Measurements from ENCODE around the gene TMEM126B. TPM values are rescaled to one million over a fixed set of nuclear protein-coding genes. Genes with fewer than 3 reads are reported as not detected.
"Not testable (repeated sequence)": the region's sequence is repeated elsewhere in the genome, so short reads cannot be mapped to it uniquely, and the experiment has no call there.

TMEM126B gene
- total and polyA plus RNA-seq, 10 of the 15 experiments (the other 5 are each of a cell fraction or from before 2014, with no cell fraction given), result 36.9 to 117 (median 70.3) TPM

DNA sequence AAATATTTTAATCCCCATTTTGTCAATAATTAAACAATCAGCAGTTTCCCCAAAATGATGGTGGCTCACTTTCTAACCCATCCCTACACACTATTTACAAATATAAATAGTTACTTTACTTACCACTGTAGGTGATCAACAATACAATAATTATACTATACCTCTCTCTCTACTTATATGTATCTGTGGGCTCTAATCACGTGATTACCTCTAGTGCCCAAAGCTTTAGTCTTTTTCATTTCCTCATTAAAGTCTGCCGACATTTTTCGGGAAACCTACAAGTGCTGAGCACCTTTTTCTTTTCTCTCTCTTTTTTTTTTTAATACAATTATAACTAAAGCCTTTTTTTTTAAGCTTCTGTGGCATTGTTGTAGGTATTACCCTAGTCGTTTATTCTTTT lies 25.2 kb upstream of the TMEM126B start (continued):
- no peak for TF ChIP-seq ASH2L (IDR thresholded peaks at IDR 0.05; ENCODE audit: borderline replicate concordance, low read depth)
- no peak for TF ChIP-seq CREM (IDR thresholded peaks at IDR 0.05; ENCODE audit: low read depth)
- no peak for TF ChIP-seq ZSCAN29 (IDR thresholded peaks at IDR 0.05)
- TF ChIP-seq RUNX3 (IDR thresholded peaks at IDR 0.05; ENCODE audit: low read length), result no peak

DNA sequence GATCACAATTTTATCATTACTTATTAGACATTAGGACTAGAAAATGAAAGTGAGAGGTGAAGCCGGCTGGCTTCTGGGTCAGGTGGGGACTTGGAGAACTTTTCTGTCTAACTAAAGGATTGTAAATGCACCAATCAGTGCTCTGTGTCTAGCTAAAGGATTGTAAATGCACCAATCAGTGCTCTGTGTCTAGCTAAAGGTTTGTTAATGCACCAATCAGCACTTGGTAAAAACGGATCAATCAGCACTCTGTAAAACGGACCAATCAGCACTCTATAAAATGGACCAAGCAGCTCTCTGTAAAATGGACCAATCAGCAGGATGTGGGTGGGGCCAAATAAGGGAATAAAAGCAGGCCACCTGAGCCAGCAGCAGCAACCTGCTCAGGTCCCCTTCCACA lies 22.2 kb upstream of the TMEM126B start:
- H3K79me2 ChIP-seq (ENCODE audit: control insufficient read depth, insufficient read depth, low read length); RAD21 ChIA-PET (ENCODE audit: unreplicated experiment); ATAC-seq; H2AFZ ChIP-seq (ENCODE audit: control insufficient read depth, low read depth, low read length); DNase-seq (ENCODE audit: low read depth, low spot score); H3K27ac ChIP-seq (ENCODE audit: control insufficient read depth, insufficient read depth); H3K9me3 ChIP-seq (replicated peaks; ENCODE audit: control insufficient read depth, insufficient read depth, low read length); H3K4me3 ChIP-seq; H4K20me1 ChIP-seq (ENCODE audit: control insufficient read depth, insufficient read depth); in situ Hi-C loops (cut with MboI); intact Hi-C loops (cut with micrococcal nuclease; ENCODE audit: unreplicated experiment); H3K27me3 ChIP-seq (replicated peaks in 1 of 2; ENCODE audit: control insufficient read depth in 2 of 2, insufficient read depth in 2 of 2, low read length in 1 of 2); H3K4me2 ChIP-seq (ENCODE audit: control insufficient read depth, insufficient read depth); FAIRE-seq; H3K36me3 ChIP-seq (ENCODE audit: control insufficient read depth in 2 of 2, insufficient read depth in 2 of 2, low read length in 1 of 2); H3K9ac ChIP-seq (ENCODE audit: control insufficient read depth, insufficient read depth, low read length); SMC1A ChIA-PET (ENCODE audit: uncharacterized antibody, unreplicated experiment); H3K4me1 ChIP-seq (ENCODE audit: control insufficient read depth, insufficient read depth, low read length); POLR2A ChIA-PET; BruUV-seq (replicated peaks): not testable (repeated sequence)
- TF ChIP-seq NFYB (IDR thresholded peaks at IDR 0.05; ENCODE audit: insufficient read depth, low read depth, low read length), result peak; percentile 70
- WGBS (ENCODE audit: insufficient coverage, insufficient replicate concordance, low lambda C conversion rate, missing lambda C conversion rate), result 88% methylated on average over 3 of the region's 3 CpGs
- CTCF ChIA-PET, result interaction anchor here (1.3 kb wide), 1 partner anchor 10 kb away, joined by 4 read pairs; no protein-coding TSS in a partner anchor

GRCh38 chr11:85608621-85609020 lies 19.8 kb upstream of the TMEM126B start:
- H2AFZ ChIP-seq (ENCODE audit: control insufficient read depth, low read depth, low read length); H3K9me3 ChIP-seq (replicated peaks; ENCODE audit: control insufficient read depth, insufficient read depth, low read length); H3K36me3 ChIP-seq (ENCODE audit: control insufficient read depth in 2 of 2, insufficient read depth in 2 of 2, low read length in 1 of 2); BruUV-seq (replicated peaks); DNase-seq (ENCODE audit: low read depth, low spot score); intact Hi-C loops (cut with micrococcal nuclease; ENCODE audit: unreplicated experiment); H3K27ac ChIP-seq (ENCODE audit: control insufficient read depth, insufficient read depth); in situ Hi-C loops (cut with MboI); H3K4me3 ChIP-seq; H3K4me2 ChIP-seq (ENCODE audit: control insufficient read depth, insufficient read depth); CTCF ChIA-PET; H3K27me3 ChIP-seq (replicated peaks in 1 of 2; ENCODE audit: control insufficient read depth in 2 of 2, insufficient read depth in 2 of 2, low read length in 1 of 2); ATAC-seq; H3K9ac ChIP-seq (ENCODE audit: control insufficient read depth, insufficient read depth, low read length); POLR2A ChIA-PET; H3K4me1 ChIP-seq (ENCODE audit: control insufficient read depth, insufficient read depth, low read length); FAIRE-seq; H3K79me2 ChIP-seq (ENCODE audit: control insufficient read depth, insufficient read depth, low read length); H4K20me1 ChIP-seq (ENCODE audit: control insufficient read depth, insufficient read depth); RAD21 ChIA-PET (ENCODE audit: unreplicated experiment): not testable (repeated sequence)
- SMC1A ChIA-PET (ENCODE audit: uncharacterized antibody, unreplicated experiment), result interaction anchor here (1.5 kb wide), 1 partner anchor 10 kb away, joined by 3 read pairs; no protein-coding TSS in a partner anchor

- DNase-seq (ENCODE audit: low read depth, low spot score); in situ Hi-C loops (cut with MboI); H3K4me2 ChIP-seq (ENCODE audit: control insufficient read depth, insufficient read depth); RAD21 ChIA-PET (ENCODE audit: unreplicated experiment); CTCF ChIA-PET; BruUV-seq (replicated peaks); H2AFZ ChIP-seq (ENCODE audit: control insufficient read depth, low read depth, low read length); H3K36me3 ChIP-seq (ENCODE audit: control insufficient read depth in 2 of 2, insufficient read depth in 2 of 2, low read length in 1 of 2); H3K9ac ChIP-seq (ENCODE audit: control insufficient read depth, insufficient read depth, low read length); H4K20me1 ChIP-seq (ENCODE audit: control insufficient read depth, insufficient read depth); H3K4me3 ChIP-seq; H3K27ac ChIP-seq (ENCODE audit: control insufficient read depth, insufficient read depth); H3K4me1 ChIP-seq (ENCODE audit: control insufficient read depth, insufficient read depth, low read length); H3K9me3 ChIP-seq (replicated peaks; ENCODE audit: control insufficient read depth, insufficient read depth, low read length); ATAC-seq; H3K79me2 ChIP-seq (ENCODE audit: control insufficient read depth, insufficient read depth, low read length); POLR2A ChIA-PET; FAIRE-seq; H3K27me3 ChIP-seq (replicated peaks in 1 of 2; ENCODE audit: control insufficient read depth in 2 of 2, insufficient read depth in 2 of 2, low read length in 1 of 2); intact Hi-C loops (cut with micrococcal nuclease; ENCODE audit: unreplicated experiment): not testable (repeated sequence)
- SMC1A ChIA-PET (ENCODE audit: uncharacterized antibody, unreplicated experiment), result interaction anchor here (1.5 kb wide), 1 partner anchor 11 kb away, joined by 3 read pairs; no protein-coding TSS in a partner anchor
- WGBS (ENCODE audit: insufficient coverage, insufficient replicate concordance, low lambda C conversion rate, missing lambda C conversion rate), result 31% methylated on average over 2 of the region's 2 CpGs
Observed at GRCh38 chr11:85609286-85609685, 19.1 kb upstream of the TMEM126B start.

Data from GM12878 (cell line).